OCI-LY1 (cell line): ENCODE measurements around the gene CAMP.

ENCODE experiments used
- EZH2 ChIP-seq: fragments of 200-600 bp; sonication (generic), shearing (Covaris generic); IDR thresholded peaks from 2 replicates; pipeline ENCODE4 v1.8.0; 2017; ENCODE audit warnings: borderline replicate concordance, mixed run types, mild to moderate bottlenecking, antibody characterized with exemption, low read length, moderate library complexity, mixed read lengths
- TF ChIP-seq, protein P1 (sequence below): fragments of 200-600 bp; sonication (generic), shearing (Covaris generic); IDR thresholded peaks from 2 replicates; pipeline ENCODE4 v1.5.1; 2017; ENCODE audit warnings: mild to moderate bottlenecking, antibody characterized with exemption, low read length, moderate library complexity, mixed read lengths

DNA sequence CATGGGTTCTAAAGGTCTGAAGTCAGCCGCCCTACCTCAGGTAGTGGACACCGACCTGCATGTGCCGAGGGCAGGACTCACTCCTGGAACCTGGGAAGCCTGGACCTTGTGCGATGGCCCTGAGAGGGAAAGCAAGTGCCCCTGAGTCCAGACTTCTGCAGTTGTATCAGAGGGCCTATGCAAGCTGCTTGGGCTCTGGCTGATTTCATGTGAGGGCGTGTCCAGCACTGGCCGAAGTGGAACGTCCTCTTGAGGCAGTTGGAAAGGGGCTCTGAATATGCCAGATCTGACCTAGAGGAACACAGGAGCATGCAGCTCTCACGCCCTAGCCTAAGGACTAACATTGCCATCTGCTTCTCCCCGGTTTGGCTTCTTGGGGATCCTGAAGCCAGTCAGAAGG lies 2.5 kb upstream of the CAMP start:
- TF ChIP-seq, protein P1, sequence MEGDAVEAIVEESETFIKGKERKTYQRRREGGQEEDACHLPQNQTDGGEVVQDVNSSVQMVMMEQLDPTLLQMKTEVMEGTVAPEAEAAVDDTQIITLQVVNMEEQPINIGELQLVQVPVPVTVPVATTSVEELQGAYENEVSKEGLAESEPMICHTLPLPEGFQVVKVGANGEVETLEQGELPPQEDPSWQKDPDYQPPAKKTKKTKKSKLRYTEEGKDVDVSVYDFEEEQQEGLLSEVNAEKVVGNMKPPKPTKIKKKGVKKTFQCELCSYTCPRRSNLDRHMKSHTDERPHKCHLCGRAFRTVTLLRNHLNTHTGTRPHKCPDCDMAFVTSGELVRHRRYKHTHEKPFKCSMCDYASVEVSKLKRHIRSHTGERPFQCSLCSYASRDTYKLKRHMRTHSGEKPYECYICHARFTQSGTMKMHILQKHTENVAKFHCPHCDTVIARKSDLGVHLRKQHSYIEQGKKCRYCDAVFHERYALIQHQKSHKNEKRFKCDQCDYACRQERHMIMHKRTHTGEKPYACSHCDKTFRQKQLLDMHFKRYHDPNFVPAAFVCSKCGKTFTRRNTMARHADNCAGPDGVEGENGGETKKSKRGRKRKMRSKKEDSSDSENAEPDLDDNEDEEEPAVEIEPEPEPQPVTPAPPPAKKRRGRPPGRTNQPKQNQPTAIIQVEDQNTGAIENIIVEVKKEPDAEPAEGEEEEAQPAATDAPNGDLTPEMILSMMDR, result no peak
- TF ChIP-seq EZH2, result no peak
